DND-41 (cell line): Measurements from ENCODE around the gene GUCY1A1.
A peak's percentile ranks its signal among the peaks of the same experiment; 100 is the strongest.

ENCODE experiments used
- ATAC-seq: fragments of 200-7000 bp; cut with Tn5 transposase; 3 replicates; pipeline ENCODE4 v1.9.1; 2021; ENCODE audit warnings: low read depth; ENCODE audit not compliant: insufficient read depth
- DNase-seq: peaks from one replicate; pipeline ENCODE4 v3.0.0-alpha.2; 2020
- H2AFZ ChIP-seq: 2 replicates; pipeline ENCODE4 v1.6.0; 2012; ENCODE audit warnings: low read depth, low read length
- H3K27ac ChIP-seq: 2 replicates; pipeline ENCODE4 v1.5.1; 2012; ENCODE audit warnings: low read length, inconsistent platforms
- H3K27me3 ChIP-seq: fragments of 200-600 bp; sonication (generic); 2 replicates; pipeline ENCODE4 v1.6.0; 2012; ENCODE audit warnings: low read length, mild to moderate bottlenecking, inconsistent platforms; ENCODE audit not compliant: insufficient read depth, poor library complexity
- H3K36me3 ChIP-seq: 2 replicates; pipeline ENCODE4 v1.5.1; 2012; ENCODE audit warnings: low read length, inconsistent platforms; ENCODE audit not compliant: insufficient read depth
- H3K4me1 ChIP-seq: 2 replicates; pipeline ENCODE4 v1.5.1; 2012; ENCODE audit warnings: mild to moderate bottlenecking, low read length; ENCODE audit not compliant: insufficient read depth
- H3K4me2 ChIP-seq: 2 replicates; pipeline ENCODE4 v1.6.0; 2012; ENCODE audit warnings: mild to moderate bottlenecking, moderate library complexity, low read length, inconsistent platforms; ENCODE audit not compliant: insufficient read depth
- H3K4me3 ChIP-seq, 2 experiments: fragments of 200-600 bp in 1 of 2; shearing (Covaris generic) in 1 of 2; 2 replicates each; pipeline ENCODE4 v1.5.1; 2012 to 2016; ENCODE audit warnings: inconsistent platforms in 2 of 2, low read length in 2 of 2, mild to moderate bottlenecking in 2 of 2, low read depth in 1 of 2, moderate library complexity in 1 of 2
- H3K79me2 ChIP-seq: 2 replicates; pipeline ENCODE4 v1.6.0; 2012; ENCODE audit warnings: low read length, inconsistent platforms; ENCODE audit not compliant: insufficient read depth
- H3K9ac ChIP-seq: 2 replicates; pipeline ENCODE4 v1.6.0; 2012; ENCODE audit warnings: low read depth, mild to moderate bottlenecking, inconsistent platforms, low read length, moderate library complexity
- H3K9me3 ChIP-seq: 2 replicates; pipeline ENCODE4 v1.5.1; 2012; ENCODE audit warnings: low read length, moderate library complexity, mild to moderate bottlenecking, inconsistent platforms; ENCODE audit not compliant: insufficient read depth, severe bottlenecking
- H4K20me1 ChIP-seq: 2 replicates; pipeline ENCODE4 v1.6.0; 2012; ENCODE audit warnings: low read length; ENCODE audit not compliant: insufficient read depth
- EZH2 ChIP-seq: IDR thresholded peaks from 3 replicates; pipeline ENCODE4 v1.6.1; 2012; ENCODE audit warnings: borderline replicate concordance, low read depth, mild to moderate bottlenecking, moderate library complexity, low read length, inconsistent platforms; ENCODE audit not compliant: severe bottlenecking
- TF ChIP-seq, protein P1 (sequence below): IDR thresholded peaks from 2 replicates; pipeline ENCODE4 v1.5.1; 2012; ENCODE audit warnings: borderline replicate concordance, low read length, moderate library complexity, mild to moderate bottlenecking; ENCODE audit not compliant: poor library complexity, severe bottlenecking; ENCODE audit errors: extremely low read depth

The GUCY1A1 gene

DNA sequence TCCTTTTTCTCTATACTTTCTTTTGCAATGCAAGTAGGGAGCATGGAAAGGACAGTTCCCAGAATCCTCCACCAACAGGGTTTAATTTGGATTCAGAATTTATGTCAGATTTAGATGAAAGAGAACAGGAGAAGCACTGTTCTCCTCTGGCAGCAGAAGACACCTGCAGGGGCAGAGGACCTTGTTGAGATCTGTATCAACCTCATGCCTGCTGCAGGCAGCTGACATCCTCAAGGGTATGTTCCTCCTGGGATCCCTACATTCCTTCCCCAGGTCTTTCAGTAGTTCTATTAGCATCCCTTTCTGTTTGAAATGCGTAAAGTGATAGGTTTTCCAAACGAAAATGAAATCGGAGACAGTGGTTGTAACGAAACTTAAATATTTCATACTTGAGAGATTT is 10.6 kb upstream of the GUCY1A1 start:
- no peaks in the 10 kb centered on the region for H3K27me3 ChIP-seq
- no peak overlapping the region for H3K4me3 ChIP-seq
- H3K4me1 ChIP-seq = no peaks in the 10 kb centered on the region
- no peaks in the 10 kb centered on the region for H3K79me2 ChIP-seq
- no peak overlapping the region for H3K27ac ChIP-seq
- no peak overlapping the region for H3K9ac ChIP-seq
- H3K9me3 ChIP-seq = no peaks in the 10 kb centered on the region
- ATAC-seq (peak; percentile 52; the same call in 1 of the 3 replicates), DNase-seq (no peak)
- TF ChIP-seq, protein P1, sequence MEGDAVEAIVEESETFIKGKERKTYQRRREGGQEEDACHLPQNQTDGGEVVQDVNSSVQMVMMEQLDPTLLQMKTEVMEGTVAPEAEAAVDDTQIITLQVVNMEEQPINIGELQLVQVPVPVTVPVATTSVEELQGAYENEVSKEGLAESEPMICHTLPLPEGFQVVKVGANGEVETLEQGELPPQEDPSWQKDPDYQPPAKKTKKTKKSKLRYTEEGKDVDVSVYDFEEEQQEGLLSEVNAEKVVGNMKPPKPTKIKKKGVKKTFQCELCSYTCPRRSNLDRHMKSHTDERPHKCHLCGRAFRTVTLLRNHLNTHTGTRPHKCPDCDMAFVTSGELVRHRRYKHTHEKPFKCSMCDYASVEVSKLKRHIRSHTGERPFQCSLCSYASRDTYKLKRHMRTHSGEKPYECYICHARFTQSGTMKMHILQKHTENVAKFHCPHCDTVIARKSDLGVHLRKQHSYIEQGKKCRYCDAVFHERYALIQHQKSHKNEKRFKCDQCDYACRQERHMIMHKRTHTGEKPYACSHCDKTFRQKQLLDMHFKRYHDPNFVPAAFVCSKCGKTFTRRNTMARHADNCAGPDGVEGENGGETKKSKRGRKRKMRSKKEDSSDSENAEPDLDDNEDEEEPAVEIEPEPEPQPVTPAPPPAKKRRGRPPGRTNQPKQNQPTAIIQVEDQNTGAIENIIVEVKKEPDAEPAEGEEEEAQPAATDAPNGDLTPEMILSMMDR = no peak
- TF ChIP-seq EZH2 = no peak
- no peak overlapping the region for H2AFZ ChIP-seq
- no peak overlapping the region for H3K4me2 ChIP-seq
- H3K36me3 ChIP-seq = no peaks in the 10 kb centered on the region
- no peaks in the 10 kb centered on the region for H4K20me1 ChIP-seq

DNA sequence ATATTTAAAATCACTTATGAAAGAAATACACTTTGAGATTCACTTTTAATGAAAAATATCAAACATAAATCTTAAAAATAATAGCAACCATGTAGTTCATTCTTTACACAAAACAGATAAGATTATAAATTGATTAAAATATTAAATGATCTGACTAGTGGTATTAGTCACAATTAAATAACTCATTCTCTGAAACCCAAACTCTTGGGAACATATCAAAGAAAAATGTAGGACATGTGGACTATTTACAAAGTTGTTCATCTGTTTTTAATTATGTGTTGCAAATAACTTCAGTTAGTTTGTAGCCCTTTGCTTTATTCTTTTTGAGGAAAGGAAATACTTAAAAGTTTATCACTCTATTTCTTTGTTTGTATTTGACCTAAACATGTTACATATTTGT is 9.5 kb upstream of the GUCY1A1 start:
- H4K20me1 ChIP-seq = no peaks in the 10 kb centered on the region
- H3K4me3 ChIP-seq = no peak overlapping the region
- H2AFZ ChIP-seq = no peak overlapping the region
- no peak for DNase-seq
- H3K27me3 ChIP-seq = no peaks in the 10 kb centered on the region
- H3K36me3 ChIP-seq = no peaks in the 10 kb centered on the region
- no peak overlapping the region for H3K4me2 ChIP-seq
- H3K4me1 ChIP-seq = no peaks in the 10 kb centered on the region
- ATAC-seq = no peak
- H3K9me3 ChIP-seq = no peaks in the 10 kb centered on the region
- no peak for TF ChIP-seq EZH2
- TF ChIP-seq, protein P1 = no peak
- H3K79me2 ChIP-seq = no peaks in the 10 kb centered on the region
- H3K27ac ChIP-seq = no peak overlapping the region
- H3K9ac ChIP-seq = no peak overlapping the region

DNA sequence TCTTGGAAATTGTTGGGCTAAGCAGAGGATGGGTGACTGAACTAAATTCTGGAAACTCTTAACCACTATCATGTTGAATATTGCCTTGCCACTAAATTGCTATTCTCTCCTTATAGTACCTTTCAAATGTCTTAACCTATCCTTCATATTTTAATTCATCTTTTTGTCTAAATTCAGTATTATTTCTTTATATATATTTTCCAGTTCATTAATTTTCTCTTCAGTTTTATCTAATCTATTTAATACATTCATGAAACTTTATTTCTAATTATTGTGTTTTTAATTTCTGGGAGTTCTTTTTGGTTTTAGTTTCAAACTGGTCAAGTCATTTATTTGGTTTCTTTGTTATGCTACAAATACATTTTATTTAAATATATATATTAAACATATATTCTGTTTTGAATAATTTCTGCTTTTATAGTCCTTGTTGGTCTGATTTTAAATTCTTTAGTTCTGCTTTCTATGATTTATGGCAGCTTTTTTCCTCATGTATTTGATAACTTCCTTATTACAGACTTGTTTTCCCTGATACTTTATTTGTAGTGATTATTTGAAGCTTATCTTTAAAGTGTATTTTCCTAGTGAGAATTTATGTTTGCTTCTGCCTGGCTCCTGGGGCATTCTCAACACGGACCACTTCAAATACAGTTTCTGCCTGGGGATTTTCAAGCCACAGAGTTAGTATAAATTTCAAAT is 8.5 kb upstream of the GUCY1A1 start:
- Histone ChIP-seq H3K9ac (no peak overlapping the region), H3K4me1 (no peaks in the 10 kb centered on the region), H3K36me3 (no peaks in the 10 kb centered on the region), H3K4me2 (no peak overlapping the region), H2AFZ (no peak overlapping the region), H3K27ac (no peak overlapping the region), H3K27me3 (no peaks in the 10 kb centered on the region), H4K20me1 (no peaks in the 10 kb centered on the region), H3K9me3 (no peaks in the 10 kb centered on the region), H3K79me2 (no peaks in the 10 kb centered on the region), H3K4me3 (no peak overlapping the region)
- DNase-seq = no peak
- no peak for TF ChIP-seq EZH2
- TF ChIP-seq, protein P1 = no peak
- ATAC-seq = no peak
